OCI-M1 (cell line): ENCODE results near the gene OR11H1.
"Not testable (repeated sequence)": the region's sequence is repeated elsewhere in the genome, so short reads cannot be mapped to it uniquely, and the experiment has no call there.

Experiments
- DNase-seq: peaks from one replicate; lab custom pipeline; 2025; lab: John Stamatoyannopoulos, UW

OR11H1 gene, protein sequence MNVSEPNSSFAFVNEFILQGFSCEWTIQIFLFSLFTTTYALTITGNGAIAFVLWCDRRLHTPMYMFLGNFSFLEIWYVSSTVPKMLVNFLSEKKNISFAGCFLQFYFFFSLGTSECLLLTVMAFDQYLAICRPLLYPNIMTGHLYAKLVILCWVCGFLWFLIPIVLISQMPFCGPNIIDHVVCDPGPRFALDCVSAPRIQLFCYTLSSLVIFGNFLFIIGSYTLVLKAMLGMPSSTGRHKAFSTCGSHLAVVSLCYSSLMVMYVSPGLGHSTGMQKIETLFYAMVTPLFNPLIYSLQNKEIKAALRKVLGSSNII

DNA sequence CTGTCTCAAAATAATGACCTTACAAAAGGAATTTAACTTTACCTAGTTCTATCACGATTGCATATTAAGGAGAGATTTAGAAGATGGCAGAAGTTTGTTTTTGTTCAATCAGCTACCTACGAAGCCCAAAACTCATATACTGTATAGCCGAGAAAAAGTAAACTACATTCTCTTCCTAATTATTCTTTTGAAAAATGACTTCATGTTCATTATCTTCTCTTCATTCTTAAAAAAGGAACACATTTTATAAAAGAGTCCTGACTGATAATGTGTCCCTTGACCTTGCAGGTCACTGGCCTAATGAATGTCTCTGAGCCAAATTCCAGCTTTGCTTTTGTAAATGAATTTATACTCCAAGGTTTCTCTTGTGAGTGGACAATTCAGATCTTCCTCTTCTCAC is at the start of gene OR11H1:
OR11H1 (plus strand) TSS at position 301 of the 400 bp plus-strand sequence; CDS start at position 301, 0 bp downstream.
- DNase-seq = not testable (repeated sequence)

DNA sequence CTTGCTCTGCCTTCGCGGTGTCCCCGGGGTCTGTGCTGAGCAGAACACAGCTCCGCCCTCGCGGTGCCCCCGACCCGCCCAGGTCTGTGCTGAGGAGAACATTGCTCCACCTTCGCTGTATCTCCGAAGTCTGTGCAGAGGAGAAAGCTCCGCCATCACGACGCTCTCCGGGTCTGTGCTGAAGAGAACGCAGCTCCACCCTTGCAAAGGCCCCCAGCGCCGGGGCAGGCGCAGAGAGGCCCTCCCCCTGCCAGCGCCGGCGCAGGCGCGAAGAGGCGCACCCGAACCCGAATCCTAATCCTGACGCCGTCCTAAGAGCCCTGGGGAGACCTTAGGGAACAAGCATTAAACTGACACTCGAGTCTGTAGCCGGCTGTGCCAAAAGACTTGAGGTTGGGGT is 18.0 kb upstream of the OR11H1 start:
- DNase-seq = not testable (repeated sequence)

DNA sequence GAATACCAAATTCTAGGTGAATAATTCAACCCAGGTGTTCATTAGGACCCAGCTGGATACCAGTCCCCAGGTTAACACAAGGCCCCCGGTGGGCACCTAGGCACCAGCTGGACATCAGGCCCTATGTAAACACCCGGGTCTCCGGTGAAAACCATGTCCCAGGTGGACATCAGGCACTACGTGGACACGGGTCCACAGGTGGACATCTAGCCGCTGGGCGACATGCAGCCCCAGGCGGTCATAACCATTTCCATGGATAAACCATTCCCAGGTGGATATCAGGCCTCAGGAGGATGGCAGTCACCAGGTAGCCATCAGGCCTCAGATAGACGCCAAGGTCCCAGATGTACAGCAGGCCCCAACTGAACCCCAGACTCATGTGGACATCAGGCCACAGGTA is 12.1 kb upstream of the OR11H1 start:
- not testable (repeated sequence) for DNase-seq

DNA sequence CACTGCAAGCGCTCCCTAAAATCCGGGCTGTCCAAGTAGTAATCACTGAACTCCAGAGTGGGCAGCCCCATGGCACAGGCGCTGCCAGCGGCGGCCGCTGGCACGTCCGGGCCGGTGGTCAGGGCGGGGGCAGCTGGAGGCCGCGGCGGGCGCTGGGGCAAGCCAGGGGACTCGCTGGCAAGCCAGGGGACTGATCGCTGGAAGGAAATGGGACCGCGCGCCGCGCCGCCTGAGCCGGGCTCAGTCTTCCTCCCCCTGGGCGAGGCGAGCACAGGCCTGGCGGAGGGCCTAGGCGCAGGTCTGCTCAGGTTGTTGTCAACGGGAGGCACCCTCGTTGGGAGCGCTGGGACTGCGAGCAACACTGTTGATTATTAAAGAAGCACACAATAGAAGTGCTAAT is 25.8 kb downstream of the OR11H1 start:
- DNase-seq = not testable (repeated sequence)

DNA sequence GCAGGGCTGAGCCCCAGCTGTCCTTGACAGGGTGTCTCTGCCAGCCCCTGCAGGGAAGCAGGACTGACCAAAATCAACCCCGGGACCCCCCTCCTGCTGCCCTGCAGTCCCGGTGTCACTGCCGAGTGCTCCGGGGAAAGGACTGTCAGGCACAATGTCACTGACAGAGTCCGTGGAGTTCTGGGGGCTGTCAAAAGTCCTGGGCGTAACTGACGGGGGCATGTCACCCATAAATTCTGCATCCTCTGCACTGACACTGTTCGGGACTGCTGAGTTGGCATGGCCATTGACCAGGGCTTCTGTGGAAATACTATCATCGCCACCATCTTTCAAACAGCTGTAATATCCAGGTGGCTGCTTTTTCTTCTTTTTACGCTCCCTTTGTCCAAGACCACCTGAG is 35.5 kb downstream of the OR11H1 start:
- not testable (repeated sequence) for DNase-seq

DNA sequence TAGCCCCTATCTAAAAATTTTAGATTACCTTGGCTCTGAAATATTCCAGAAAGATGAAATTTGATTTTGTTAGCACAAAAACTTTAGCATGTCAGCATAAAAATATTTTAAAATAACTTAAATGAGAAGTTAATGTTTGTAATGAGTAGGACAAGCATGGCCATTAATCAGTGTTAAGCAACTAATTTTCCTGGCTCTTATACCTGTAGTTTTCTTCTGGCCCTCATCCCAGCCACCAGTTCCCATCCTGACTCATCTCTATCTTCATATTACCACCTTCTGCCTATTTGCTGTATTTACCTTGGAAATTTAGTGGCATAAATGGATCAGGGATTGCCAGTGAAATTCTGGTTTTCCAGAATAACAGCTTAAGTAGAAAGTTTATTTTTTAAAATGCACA is 37.1 kb downstream of the OR11H1 start:
- not testable (repeated sequence) for DNase-seq
